B cell (primary cell): Measurements from ENCODE around the gene FREM2. TPM values are rescaled to one million over a fixed set of nuclear protein-coding genes. Genes with fewer than 3 reads are reported as not detected.

Experiments used
- ATAC-seq: fragments of 200-7000 bp; cut with Tn5 transposase; one replicate; pipeline ENCODE4 v1.10.0; 2021; ENCODE audit warnings: low read depth, mild to moderate bottlenecking, moderate number of reproducible peaks, moderate library complexity
- CTCF ChIA-PET: fragments of 350-600 bp; sonication (Branson Sonifier 250); formaldehyde crosslinking; loops from one replicate; lab custom pipeline; 2021; ENCODE audit warnings: antibody characterized with exemption, inconsistent platforms; lab: Charles Lee
- POLR2A ChIA-PET: fragments of 350-600 bp; sonication (Branson Sonifier 250); formaldehyde crosslinking; loops from one replicate; lab custom pipeline; 2021; ENCODE audit warnings: antibody characterized with exemption; lab: Charles Lee
- DNase-seq: peaks from one replicate; pipeline ENCODE4 v3.0.0; 2013
- H2AFZ ChIP-seq: 2 replicates; pipeline ENCODE4 v1.6.1; 2012; ENCODE audit warnings: mild to moderate bottlenecking, low read depth, low read length; ENCODE audit not compliant: insufficient read depth, poor library complexity, severe bottlenecking
- H3K27ac ChIP-seq, 2 donors: 1 replicate in 1 of 2; 2 replicates in 1 of 2; pipeline ENCODE4 v1.5.1; 2012 to 2013; ENCODE audit warnings: low read length in 2 of 2, mild to moderate bottlenecking in 2 of 2, moderate library complexity in 1 of 2
- H3K27me3 ChIP-seq, 4 experiments: fragments of 200-600 bp in 1 of 4; sonication (generic) in 1 of 4; replicated peaks in 1 of 4; 1 replicate in 2 of 4; 2 replicates in 2 of 4; pipeline versions ENCODE4 v1.6.1 to v1.7.0; 2013 to 2016; ENCODE audit warnings: low read length in 3 of 4, mild to moderate bottlenecking in 2 of 4, mixed read lengths in 1 of 4, moderate library complexity in 1 of 4; ENCODE audit not compliant: insufficient read depth in 4 of 4, control insufficient read depth in 3 of 4; ENCODE audit errors: control extremely low read depth in 1 of 4
- H3K36me3 ChIP-seq, 2 experiments: replicated peaks in 1 of 2; 1 replicate in 1 of 2; 2 replicates in 1 of 2; pipeline versions ENCODE4 v1.6.1 to v1.7.1; 2013; ENCODE audit warnings: low read length in 1 of 2; ENCODE audit not compliant: insufficient read depth in 2 of 2, control insufficient read depth in 1 of 2; ENCODE audit errors: control extremely low read depth in 1 of 2, extremely low read depth in 1 of 2
- H3K4me1 ChIP-seq, 2 donors: fragments of 200-600 bp in 1 of 2; sonication (generic) in 1 of 2; 1 replicate in 1 of 2; 2 replicates in 1 of 2; pipeline versions ENCODE4 v1.5.1 to v1.6.1; 2013 to 2017; ENCODE audit warnings: low read length in 2 of 2; ENCODE audit not compliant: control insufficient read depth in 2 of 2, insufficient read depth in 2 of 2
- H3K4me2 ChIP-seq: replicated peaks from 2 replicates; pipeline ENCODE3; 2012; ENCODE audit warnings: mild to moderate bottlenecking, low read depth, low read length; ENCODE audit not compliant: poor library complexity, severe bottlenecking
- H3K4me3 ChIP-seq, 5 experiments: fragments of 200-600 bp in 1 of 5; sonication (generic) in 1 of 5; 1 replicate in 3 of 5; 2 replicates in 2 of 5; pipeline versions ENCODE4 v1.5.1 to v1.7.0; 2011 to 2016; ENCODE audit warnings: low read length in 4 of 5, mild to moderate bottlenecking in 4 of 5, low read depth in 2 of 5, control low read depth in 1 of 5, moderate library complexity in 1 of 5; ENCODE audit not compliant: insufficient read depth in 1 of 5; ENCODE audit errors: control extremely low read depth in 1 of 5, extremely low read depth in 1 of 5
- H3K79me2 ChIP-seq: fragments of 200-600 bp; sonication (generic); one replicate; pipeline ENCODE4 v1.6.0; 2016; ENCODE audit warnings: low read length; ENCODE audit not compliant: control insufficient read depth, insufficient read depth
- H3K9ac ChIP-seq: fragments of 200-600 bp; sonication (generic); 2 replicates; pipeline ENCODE4 v1.6.1; 2017; ENCODE audit warnings: mild to moderate bottlenecking, low read length, moderate library complexity
- H3K9me3 ChIP-seq, 3 donors: one replicate each; pipeline versions ENCODE4 v1.6.1 to v1.7.1; 2013; ENCODE audit warnings: low read length in 2 of 3; ENCODE audit not compliant: control insufficient read depth in 2 of 3, insufficient read depth in 1 of 3; ENCODE audit errors: control extremely low read depth in 1 of 3
- H4K20me1 ChIP-seq: 2 replicates; pipeline ENCODE4 v1.6.0; 2012; ENCODE audit warnings: mild to moderate bottlenecking, low read length; ENCODE audit not compliant: insufficient read depth, control insufficient read depth, poor library complexity, severe bottlenecking
- H3K27ac Mint-ChIP-seq: one replicate; pipeline ENCODE4 v1.8.0; 2021; ENCODE audit warnings: mixed read lengths
- H3K27me3 Mint-ChIP-seq: one replicate; pipeline ENCODE4 v1.8.0; 2021; ENCODE audit warnings: mixed read lengths
- H3K4me1 Mint-ChIP-seq: one replicate; pipeline ENCODE4 v1.8.0; 2021; ENCODE audit warnings: mixed read lengths
- H3K4me3 Mint-ChIP-seq: one replicate; pipeline ENCODE4 v1.8.0; 2021; ENCODE audit warnings: mixed read lengths
- H3K9me3 Mint-ChIP-seq: one replicate; pipeline ENCODE4 v1.8.0; 2022; ENCODE audit warnings: mixed read lengths; ENCODE audit not compliant: insufficient read depth
- EZH2 ChIP-seq: IDR thresholded peaks from 2 replicates; pipeline ENCODE4 v1.6.1; 2012; ENCODE audit warnings: borderline replicate concordance, low read depth, mild to moderate bottlenecking, moderate library complexity, low read length; ENCODE audit not compliant: insufficient read depth, poor library complexity, severe bottlenecking
- WGBS: methylation state at CpG from one replicate; pipeline ENCODE4 v1.1.5; 2013; ENCODE audit warnings: missing lambda C conversion rate; ENCODE audit not compliant: insufficient coverage; 5-methylcytosine and 5-hydroxymethylcytosine counted together
- intact Hi-C: fragments of 100-400 bp; cut with micrococcal nuclease; formaldehyde crosslinking; loops from one replicate; pipeline ENCODE4 v1.10.0; 2022
- polyA minus RNA-seq: library from RNA; depleted of rRNA, polyadenylated mRNA; stranded (reverse); fragments of >200 nt; gene quantifications from 2 replicates; pipeline ENCODE4 v1.2.3, GENCODE V29; 2012
- polyA plus RNA-seq: library from polyadenylated mRNA; depleted of rRNA; stranded (reverse); fragments of >200 nt; gene quantifications from 2 replicates; pipeline ENCODE4 v1.2.3, GENCODE V29; 2012
- total RNA-seq, 2 donors: library from RNA; stranded (reverse); fragments of 120-200 nt in 1 of 2; gene quantifications; 1 replicate in 1 of 2; 2 replicates in 1 of 2; pipeline versions ENCODE4 v1.2.3 to v1.2.4, GENCODE V29; 2013 to 2022
- TF ChIP-seq, protein P1 (sequence below): fragments of 200-600 bp; IDR thresholded peaks from one replicate; pipeline ENCODE4 v1.8.0; 2022; ENCODE audit warnings: antibody characterized with exemption, mild to moderate bottlenecking

The FREM2 gene, protein sequence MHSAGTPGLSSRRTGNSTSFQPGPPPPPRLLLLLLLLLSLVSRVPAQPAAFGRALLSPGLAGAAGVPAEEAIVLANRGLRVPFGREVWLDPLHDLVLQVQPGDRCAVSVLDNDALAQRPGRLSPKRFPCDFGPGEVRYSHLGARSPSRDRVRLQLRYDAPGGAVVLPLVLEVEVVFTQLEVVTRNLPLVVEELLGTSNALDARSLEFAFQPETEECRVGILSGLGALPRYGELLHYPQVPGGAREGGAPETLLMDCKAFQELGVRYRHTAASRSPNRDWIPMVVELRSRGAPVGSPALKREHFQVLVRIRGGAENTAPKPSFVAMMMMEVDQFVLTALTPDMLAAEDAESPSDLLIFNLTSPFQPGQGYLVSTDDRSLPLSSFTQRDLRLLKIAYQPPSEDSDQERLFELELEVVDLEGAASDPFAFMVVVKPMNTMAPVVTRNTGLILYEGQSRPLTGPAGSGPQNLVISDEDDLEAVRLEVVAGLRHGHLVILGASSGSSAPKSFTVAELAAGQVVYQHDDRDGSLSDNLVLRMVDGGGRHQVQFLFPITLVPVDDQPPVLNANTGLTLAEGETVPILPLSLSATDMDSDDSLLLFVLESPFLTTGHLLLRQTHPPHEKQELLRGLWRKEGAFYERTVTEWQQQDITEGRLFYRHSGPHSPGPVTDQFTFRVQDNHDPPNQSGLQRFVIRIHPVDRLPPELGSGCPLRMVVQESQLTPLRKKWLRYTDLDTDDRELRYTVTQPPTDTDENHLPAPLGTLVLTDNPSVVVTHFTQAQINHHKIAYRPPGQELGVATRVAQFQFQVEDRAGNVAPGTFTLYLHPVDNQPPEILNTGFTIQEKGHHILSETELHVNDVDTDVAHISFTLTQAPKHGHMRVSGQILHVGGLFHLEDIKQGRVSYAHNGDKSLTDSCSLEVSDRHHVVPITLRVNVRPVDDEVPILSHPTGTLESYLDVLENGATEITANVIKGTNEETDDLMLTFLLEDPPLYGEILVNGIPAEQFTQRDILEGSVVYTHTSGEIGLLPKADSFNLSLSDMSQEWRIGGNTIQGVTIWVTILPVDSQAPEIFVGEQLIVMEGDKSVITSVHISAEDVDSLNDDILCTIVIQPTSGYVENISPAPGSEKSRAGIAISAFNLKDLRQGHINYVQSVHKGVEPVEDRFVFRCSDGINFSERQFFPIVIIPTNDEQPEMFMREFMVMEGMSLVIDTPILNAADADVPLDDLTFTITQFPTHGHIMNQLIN (N-terminal part only)
- total RNA-seq (not detected in 2 replicates), polyA plus RNA-seq (not detected in 2 replicates), polyA minus RNA-seq (under 0.01 TPM in 1 of 2 replicates, not detected in the other)
- total RNA-seq (2013), result 0.28 TPM

DNA sequence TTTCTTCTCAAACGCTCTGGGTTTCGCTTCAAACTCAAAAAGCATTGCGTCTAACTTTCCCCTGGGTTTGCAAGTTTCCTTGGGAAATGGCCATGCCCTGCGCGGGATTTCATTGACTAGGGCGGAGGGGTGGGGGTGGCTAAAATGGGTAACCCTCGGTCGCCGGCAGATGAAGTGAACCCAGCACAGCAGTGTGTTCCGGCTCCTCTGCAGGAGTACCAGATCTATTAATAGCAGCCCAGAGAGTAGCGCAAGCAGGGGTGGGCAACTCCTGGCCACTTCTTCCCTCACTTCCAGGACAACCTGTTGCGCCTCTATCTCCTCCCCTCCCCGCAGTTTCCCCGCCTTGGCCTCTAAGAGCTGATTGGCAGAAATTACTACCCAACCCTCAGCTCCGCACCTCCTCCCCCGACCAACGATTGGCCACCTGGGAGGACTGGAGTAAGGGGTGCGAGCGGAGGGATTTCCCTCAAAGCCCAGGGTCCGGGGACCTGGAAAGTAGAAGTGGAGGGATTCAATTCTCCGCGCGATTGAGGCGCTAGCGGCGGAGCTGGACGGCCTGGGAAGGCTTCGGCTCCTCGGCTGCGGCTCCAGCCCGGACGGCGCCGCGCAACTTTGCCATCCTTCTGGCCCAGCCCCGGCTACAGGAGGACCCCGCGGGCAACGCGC is at the start of gene FREM2:
TSS of gene FREM2 (plus strand) at position 501 of the 669 bp plus-strand sequence. CDS start 268 bp downstream, outside the sequence.
- Histone ChIP-seq H3K79me2 (no peaks in the 10 kb centered on the region), H4K20me1 (no peaks in the 10 kb centered on the region), H3K9me3 (peaks cover 0 to 10% (median 0%) of the 10 kb centered on the region in 3 donors), H3K9ac (no peak within 1 kb of the TSS), H3K4me2 (no peak within 1 kb of the TSS), H3K4me3 (no peak within 1 kb of the TSS), H3K27ac (no peak within 1 kb of the TSS), H3K4me1 (peaks cover 0 to 4% of the 10 kb centered on the region in 2 donors), H2AFZ (no peak within 1 kb of the TSS), H3K36me3 (no peaks in the 10 kb centered on the region), H3K27me3 (peaks cover 0 to 20% (median 5%) of the 10 kb centered on the region in 4 experiments)
- 5% methylated on average over 34 of the region's 40 CpGs for WGBS
- DNase-seq (no peak), ATAC-seq (no peak)
- H3K9me3 Mint-ChIP-seq, result peaks cover 3% of the 10 kb centered on the region
- no peak for TF ChIP-seq EZH2
- TF ChIP-seq, protein P1, sequence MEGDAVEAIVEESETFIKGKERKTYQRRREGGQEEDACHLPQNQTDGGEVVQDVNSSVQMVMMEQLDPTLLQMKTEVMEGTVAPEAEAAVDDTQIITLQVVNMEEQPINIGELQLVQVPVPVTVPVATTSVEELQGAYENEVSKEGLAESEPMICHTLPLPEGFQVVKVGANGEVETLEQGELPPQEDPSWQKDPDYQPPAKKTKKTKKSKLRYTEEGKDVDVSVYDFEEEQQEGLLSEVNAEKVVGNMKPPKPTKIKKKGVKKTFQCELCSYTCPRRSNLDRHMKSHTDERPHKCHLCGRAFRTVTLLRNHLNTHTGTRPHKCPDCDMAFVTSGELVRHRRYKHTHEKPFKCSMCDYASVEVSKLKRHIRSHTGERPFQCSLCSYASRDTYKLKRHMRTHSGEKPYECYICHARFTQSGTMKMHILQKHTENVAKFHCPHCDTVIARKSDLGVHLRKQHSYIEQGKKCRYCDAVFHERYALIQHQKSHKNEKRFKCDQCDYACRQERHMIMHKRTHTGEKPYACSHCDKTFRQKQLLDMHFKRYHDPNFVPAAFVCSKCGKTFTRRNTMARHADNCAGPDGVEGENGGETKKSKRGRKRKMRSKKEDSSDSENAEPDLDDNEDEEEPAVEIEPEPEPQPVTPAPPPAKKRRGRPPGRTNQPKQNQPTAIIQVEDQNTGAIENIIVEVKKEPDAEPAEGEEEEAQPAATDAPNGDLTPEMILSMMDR, result no peak
- H3K4me3 Mint-ChIP-seq, result no peak within 1 kb of the TSS
- peaks cover 13% of the 10 kb centered on the region for H3K27me3 Mint-ChIP-seq
- H3K27ac Mint-ChIP-seq, result no peak within 1 kb of the TSS
- peaks cover 10% of the 10 kb centered on the region for H3K4me1 Mint-ChIP-seq
- ChIA-PET CTCF (no interaction called here), POLR2A (no interaction called here)
- intact Hi-C loops, result no loop called here
